A673 (cell line): ENCODE data around the gene NGLY1. TPM values are rescaled to one million over a fixed set of nuclear protein-coding genes. Genes with fewer than 3 reads are reported as not detected.

Source experiments
- BruUV-seq: library from RNA; stranded (reverse); fragments of 400-500 nt; replicated peaks from 2 replicates; lab custom pipeline; 2021; lab: Mats Ljungman, UMichigan
- CTCF ChIA-PET: fragments of 300-600 bp; sonication (Branson Sonifier 250); formaldehyde crosslinking; loops from one replicate; lab custom pipeline; 2022; ENCODE audit warnings: antibody characterized with exemption; lab: Charles Lee
- POLR2A ChIA-PET: fragments of 300-600 bp; sonication (Branson Sonifier 250); formaldehyde crosslinking; loops from one replicate; lab custom pipeline; 2022; ENCODE audit warnings: antibody characterized with exemption; ENCODE audit not compliant: low non-redundant PET; lab: Charles Lee
- DNase-seq: peaks from one replicate; pipeline ENCODE4 v3.0.0-alpha.2; 2015; ENCODE audit warnings: low spot score
- H3K27ac ChIP-seq: fragments of 200-600 bp; sonication (generic); 2 replicates; pipeline ENCODE4 v1.5.1; 2016; ENCODE audit warnings: mixed run types, low read depth, mild to moderate bottlenecking, mixed read lengths, antibody characterized with exemption, low read length; ENCODE audit not compliant: poor library complexity, severe bottlenecking
- H3K27me3 ChIP-seq: fragments of 200-600 bp; sonication (generic); replicated peaks from 2 replicates; pipeline ENCODE4 v1.6.1; 2017; ENCODE audit warnings: mixed run types, low read depth, mild to moderate bottlenecking, mixed read lengths, antibody characterized with exemption, low read length; ENCODE audit not compliant: insufficient read depth, poor library complexity
- H3K36me3 ChIP-seq: fragments of 200-600 bp; sonication (generic); 2 replicates; pipeline ENCODE4 v1.6.1; 2016; ENCODE audit warnings: mixed run types, mild to moderate bottlenecking, mixed read lengths, antibody characterized with exemption, low read length; ENCODE audit not compliant: insufficient read depth, poor library complexity, severe bottlenecking
- H3K4me1 ChIP-seq: fragments of 200-600 bp; sonication (generic); 2 replicates; pipeline ENCODE4 v1.6.1; 2017; ENCODE audit warnings: mixed run types, mild to moderate bottlenecking, mixed read lengths, antibody characterized with exemption, low read length; ENCODE audit not compliant: insufficient read depth, poor library complexity, severe bottlenecking
- H3K4me3 ChIP-seq: fragments of 200-600 bp; sonication (generic); 2 replicates; pipeline ENCODE4 v1.5.1; 2016; ENCODE audit warnings: low read depth, mixed run types, mild to moderate bottlenecking, mixed read lengths, low read length; ENCODE audit not compliant: poor library complexity, severe bottlenecking
- H3K9me3 ChIP-seq: fragments of 200-600 bp; sonication (generic); 2 replicates; pipeline ENCODE4 v1.6.1; 2016; ENCODE audit warnings: mixed run types, low read depth, mild to moderate bottlenecking, mixed read lengths, antibody characterized with exemption, low read length; ENCODE audit not compliant: poor library complexity, severe bottlenecking
- CTCF ChIP-seq: fragments of 300-800, 200-600 bp; sonication (generic); conservative IDR thresholded peaks from 2 replicates; pipeline ENCODE4 v1.5.1; 2017; ENCODE audit warnings: low read depth, mild to moderate bottlenecking, antibody characterized with exemption, low read length, moderate library complexity, mixed read lengths
- EZH2 ChIP-seq: fragments of 200-600 bp; sonication (generic); IDR thresholded peaks from 2 replicates; pipeline ENCODE4 v1.6.1; 2017; ENCODE audit warnings: borderline replicate concordance, low read depth, mild to moderate bottlenecking, mixed read lengths, antibody characterized with exemption, low read length; ENCODE audit not compliant: poor library complexity, severe bottlenecking
- intact Hi-C: fragments of 100-400 bp; cut with micrococcal nuclease; formaldehyde crosslinking; loops from one replicate; pipeline ENCODE4 v1.10.0; 2022; ENCODE audit not compliant: unreplicated experiment
- total RNA-seq: library from RNA; stranded (reverse); gene quantifications from 2 replicates; pipeline ENCODE4 v1.2.3, GENCODE V29; 2021

The NGLY1 gene
- total RNA-seq, 1 experiment from 2014 or later: 30.4 TPM

GRCh38 chr3:25724948-25725645 is 58.1 kb downstream of the NGLY1 start:
- ChIA-PET CTCF (no interaction called here), POLR2A (no interaction called here)
- DNase-seq: no peak
- Histone ChIP-seq H3K27me3 (no peaks in the 10 kb centered on the region), H3K36me3 (no peaks in the 10 kb centered on the region), H3K4me1 (no peaks in the 10 kb centered on the region), H3K9me3 (no peaks in the 10 kb centered on the region), H3K27ac (no peak overlapping the region), H3K4me3 (no peak overlapping the region)
- no peak for TF ChIP-seq CTCF
- no peak for TF ChIP-seq EZH2
- BruUV-seq: no TSS peak
- intact Hi-C loops: no loop called here

GRCh38 chr3:25723802-25724201 is 59.4 kb downstream of the NGLY1 start:
- no peaks in the 10 kb centered on the region for H3K36me3 ChIP-seq
- H3K27ac ChIP-seq: no peak overlapping the region
- no peaks in the 10 kb centered on the region for H3K27me3 ChIP-seq
- POLR2A ChIA-PET: no interaction called here
- no peaks in the 10 kb centered on the region for H3K4me1 ChIP-seq
- TF ChIP-seq EZH2 (no peak), CTCF (no peak)
- CTCF ChIA-PET: no interaction called here
- no TSS peak for BruUV-seq
- H3K4me3 ChIP-seq: no peak overlapping the region
- no peaks in the 10 kb centered on the region for H3K9me3 ChIP-seq
- no peak for DNase-seq
- intact Hi-C loops: no loop called here

- ChIA-PET POLR2A (no interaction called here), CTCF (no interaction called here)
- Histone ChIP-seq H3K9me3 (no peaks in the 10 kb centered on the region), H3K4me3 (no peak overlapping the region), H3K27ac (no peak overlapping the region), H3K27me3 (no peaks in the 10 kb centered on the region), H3K36me3 (no peaks in the 10 kb centered on the region), H3K4me1 (no peaks in the 10 kb centered on the region)
- BruUV-seq: TSS peak; percentile 33
- intact Hi-C loops: no loop called here
- TF ChIP-seq EZH2: no peak
- TF ChIP-seq CTCF: no peak
- DNase-seq: no peak
Observed at GRCh38 chr3:25719321-25719720, 63.9 kb downstream of the NGLY1 start.
